Fibroblast of skin of scalp (primary cell): ENCODE results near the gene ANKEF1.
"Not testable (repeated sequence)": the region's sequence is repeated elsewhere in the genome, so short reads cannot be mapped to it uniquely, and the experiment has no call there.

Experiments used
- DNase-seq: peaks from one replicate; pipeline ENCODE4 v3.0.0-alpha.2; 2013

The ANKEF1 gene

GRCh38 chr20:10033905-10034650, 709 bp upstream of the ANKEF1 start:
- DNase-seq: no peak

- DNase-seq: not testable (repeated sequence)
Observed at GRCh38 chr20:10036321-10036720, 1.5 kb downstream of the ANKEF1 start.

- peak; percentile 70 for DNase-seq
Observed at GRCh38 chr20:10040070-10040975, 5.5 kb downstream of the ANKEF1 start.

GRCh38 chr20:10042086-10042485, 7.3 kb downstream of the ANKEF1 start:
- no peak for DNase-seq

- peak; percentile 20 for DNase-seq
Observed at GRCh38 chr20:10047427-10047826, 12.6 kb downstream of the ANKEF1 start.

- DNase-seq: no peak
Observed at GRCh38 chr20:10051185-10051584, 16.4 kb downstream of the ANKEF1 start.

- DNase-seq: no peak
Observed at GRCh38 chr20:10059006-10059405, 24.2 kb downstream of the ANKEF1 start.

- DNase-seq: no peak
Observed at GRCh38 chr20:10060226-10060625, 25.4 kb downstream of the ANKEF1 start.

GRCh38 chr20:10061641-10062040, 26.9 kb downstream of the ANKEF1 start:
- DNase-seq: no peak

GRCh38 chr20:10063482-10063881, 28.7 kb downstream of the ANKEF1 start:
- DNase-seq: no peak

GRCh38 chr20:10064611-10065010, 29.8 kb downstream of the ANKEF1 start:
- DNase-seq: no peak

GRCh38 chr20:10065154-10065833, 30.5 kb downstream of the ANKEF1 start:
- DNase-seq: no peak

GRCh38 chr20:10067321-10067720, 32.5 kb downstream of the ANKEF1 start:
- peak; percentile 51 for DNase-seq

- peak; percentile 94 for DNase-seq
Observed at GRCh38 chr20:10074513-10074912, 39.7 kb downstream of the ANKEF1 start.

- DNase-seq: no peak
Observed at GRCh38 chr20:10075606-10076005, 40.8 kb downstream of the ANKEF1 start.

GRCh38 chr20:10076126-10077080, 41.6 kb downstream of the ANKEF1 start:
- DNase-seq: no peak

GRCh38 chr20:10077081-10077471, 42.3 kb downstream of the ANKEF1 start:
- DNase-seq: no peak

- no peak for DNase-seq
Observed at GRCh38 chr20:10077886-10078285, 43.1 kb downstream of the ANKEF1 start.

GRCh38 chr20:10078403-10078802, 43.6 kb downstream of the ANKEF1 start:
- DNase-seq: no peak

GRCh38 chr20:10079964-10080363, 45.2 kb downstream of the ANKEF1 start:
- DNase-seq: peak; percentile 84

GRCh38 chr20:10080574-10080973, 45.8 kb downstream of the ANKEF1 start:
- DNase-seq: no peak
